Measurements from ENCODE around the gene SFRP5.

DNA sequence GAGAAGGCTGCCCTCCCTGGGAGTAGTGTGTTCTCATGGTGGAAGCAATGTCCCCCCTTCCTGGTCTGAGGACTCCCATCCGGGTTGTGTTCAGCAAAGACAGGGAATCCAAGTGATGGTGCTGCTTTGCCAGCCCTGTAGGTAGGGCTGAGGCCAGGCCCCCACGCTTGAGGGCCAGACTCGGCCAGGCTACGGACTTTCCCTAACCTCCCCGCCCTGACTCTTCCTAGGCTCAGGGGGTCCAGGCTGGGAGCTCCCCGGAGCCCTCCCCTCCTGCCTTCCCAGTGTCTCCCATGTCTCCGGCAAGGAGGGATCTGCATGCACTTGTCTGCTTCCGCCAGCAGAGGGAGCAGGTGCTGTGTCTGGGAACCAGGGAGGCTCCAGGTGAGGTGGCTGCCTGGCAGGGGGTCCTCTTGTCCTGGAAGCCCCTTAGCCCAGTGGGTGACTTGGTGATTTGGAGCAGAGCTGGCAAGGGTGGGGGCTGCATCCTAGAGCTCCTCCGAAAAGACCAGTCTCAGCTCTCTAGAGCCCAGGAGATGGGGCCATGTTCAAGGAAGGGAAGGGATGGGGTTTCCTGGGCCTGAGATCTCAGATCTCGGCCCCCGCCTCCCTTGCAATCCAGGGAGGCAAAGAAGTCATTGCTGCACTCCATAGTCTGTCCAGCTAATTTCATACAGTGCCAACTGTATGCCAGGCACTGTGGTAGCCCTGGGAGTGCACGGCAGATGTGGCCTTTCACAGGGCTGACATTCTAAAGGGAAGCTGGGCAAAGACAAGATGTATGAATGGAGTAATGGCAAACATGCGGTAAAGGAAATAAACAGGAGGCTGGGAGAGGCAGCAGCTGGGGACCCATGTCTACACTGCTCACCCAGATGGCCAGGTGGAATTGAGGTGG lies 20.3 kb upstream of the SFRP5 start:
- TF ChIP-seq RBAK (CRISPR knock-in tag; IDR thresholded peaks at IDR 0.05) (no peak), KAT7 (CRISPR knock-in tag; IDR thresholded peaks at IDR 0.05; ENCODE audit: borderline replicate concordance) (no peak), IRF2 (CRISPR knock-in tag; IDR thresholded peaks at IDR 0.05) (no peak), JUNB (CRISPR knock-in tag; IDR thresholded peaks at IDR 0.05; ENCODE audit: borderline replicate concordance) (no peak), ARID3A (IDR thresholded peaks at IDR 0.05; ENCODE audit: low read depth, low read length) (no peak), TCF12 (IDR thresholded peaks at IDR 0.05) (no peak), TCF12 (CRISPR knock-in tag; IDR thresholded peaks at IDR 0.05) (no peak), NFYC (CRISPR knock-in tag; IDR thresholded peaks at IDR 0.05) (no peak), CTCF (CRISPR knock-in tag; IDR thresholded peaks at IDR 0.05) (peak; percentile 93), MTA3 (CRISPR knock-in tag; IDR thresholded peaks at IDR 0.05) (no peak), YY1 (IDR thresholded peaks at IDR 0.05; ENCODE audit: insufficient read depth, insufficient replicate concordance, low read depth, low read length) (no peak), FOXM1 (CRISPR knock-in tag; IDR thresholded peaks at IDR 0.05) (no peak), POLR2A (IDR thresholded peaks at IDR 0.05; ENCODE audit: insufficient read depth in 1 of 2, low read depth in 2 of 2, low read length in 2 of 2) (no peak)
